ENCODE measurements around the gene PRCC. TPM values are rescaled to one million over a fixed set of nuclear protein-coding genes. Genes with fewer than 3 reads are reported as not detected.

PRCC gene
- total RNA-seq, 4 donors from 2014 or later, result 22.7 to 71.9 (median 29.1) TPM

- H3K27ac ChIP-seq, result peak overlapping the region; percentile 29 to 99
- TF ChIP-seq CTCF (IDR thresholded peaks at IDR 0.05), result no peak
- no peak for TF ChIP-seq POLR2A (IDR thresholded peaks at IDR 0.05)
- no peaks in the 10 kb centered on the region for H3K9me3 ChIP-seq
- H3K36me3 ChIP-seq, result no peaks in the 10 kb centered on the region
- no peak overlapping the region for H3K4me3 ChIP-seq
- no peak for DNase-seq
- no peaks in the 10 kb centered on the region for H3K27me3 ChIP-seq
- intact Hi-C loops (cut with DNase I; ENCODE audit: low total_unique reads), result no loop called here
- H3K4me1 ChIP-seq, result peaks cover 0 to 7% of the 10 kb centered on the region in 2 donors
These were observed 22.4 kb upstream of the PRCC start for GRCh38 chr1:156744786-156745419.

GRCh38 chr1:156745881-156746280 is 21.5 kb upstream of the PRCC start:
- H3K4me1 ChIP-seq, result peaks cover 0 to 7% of the 10 kb centered on the region in 2 donors
- TF ChIP-seq POLR2A (IDR thresholded peaks at IDR 0.05) (no peak), CTCF (IDR thresholded peaks at IDR 0.05) (no peak)
- H3K4me3 ChIP-seq, result peak overlapping the region in 1 of 2 donors; percentile 98
- no peaks in the 10 kb centered on the region for H3K9me3 ChIP-seq
- H3K27ac ChIP-seq, result peak overlapping the region; percentile 99 to 100
- no peaks in the 10 kb centered on the region for H3K36me3 ChIP-seq
- intact Hi-C loops (cut with DNase I; ENCODE audit: low total_unique reads), result no loop called here
- no peak for DNase-seq
- H3K27me3 ChIP-seq, result no peaks in the 10 kb centered on the region

GRCh38 chr1:156746406-156746727 is 21.0 kb upstream of the PRCC start:
- H3K27ac ChIP-seq, result peak overlapping the region; percentile 99 to 100
- no peak for TF ChIP-seq POLR2A (IDR thresholded peaks at IDR 0.05)
- TF ChIP-seq CTCF (IDR thresholded peaks at IDR 0.05), result no peak
- peaks cover 0 to 7% of the 10 kb centered on the region in 2 donors for H3K4me1 ChIP-seq
- H3K4me3 ChIP-seq, result peak overlapping the region; percentile 97 to 98
- no peaks in the 10 kb centered on the region for H3K36me3 ChIP-seq
- H3K27me3 ChIP-seq, result no peaks in the 10 kb centered on the region
- H3K9me3 ChIP-seq, result no peaks in the 10 kb centered on the region
- DNase-seq, result no peak
- intact Hi-C loops (cut with DNase I; ENCODE audit: low total_unique reads), result no loop called here

- DNase-seq, result peak; percentile 96 to 98
- peak; percentile 13 to 68 for TF ChIP-seq POLR2A (IDR thresholded peaks at IDR 0.05)
- TF ChIP-seq CTCF (IDR thresholded peaks at IDR 0.05), result peak in 1 of 4 experiments; percentile 19
- H3K4me3 ChIP-seq, result peak overlapping the region; percentile 97 to 98
- intact Hi-C loops (cut with DNase I; ENCODE audit: low total_unique reads), result no loop called here
- no peaks in the 10 kb centered on the region for H3K9me3 ChIP-seq
- no peaks in the 10 kb centered on the region for H3K36me3 ChIP-seq
- no peaks in the 10 kb centered on the region for H3K27me3 ChIP-seq
- H3K27ac ChIP-seq, result peak overlapping the region; percentile 99 to 100
- H3K4me1 ChIP-seq, result peaks cover 0 to 7% of the 10 kb centered on the region in 2 donors
These were observed 20.4 kb upstream of the PRCC start for GRCh38 chr1:156746728-156747631.

Data from uterus (tissue), 4 donors.